Kidney capillary endothelial cell (primary cell): ENCODE results near the gene C7orf57.
"Not testable (repeated sequence)": the region's sequence is repeated elsewhere in the genome, so short reads cannot be mapped to it uniquely, and the experiment has no call there.

Experiments
- DNase-seq: peaks from one replicate; pipeline ENCODE4 v3.0.0-alpha.2; 2018; ENCODE audit warnings: low spot score

Gene C7orf57

DNA sequence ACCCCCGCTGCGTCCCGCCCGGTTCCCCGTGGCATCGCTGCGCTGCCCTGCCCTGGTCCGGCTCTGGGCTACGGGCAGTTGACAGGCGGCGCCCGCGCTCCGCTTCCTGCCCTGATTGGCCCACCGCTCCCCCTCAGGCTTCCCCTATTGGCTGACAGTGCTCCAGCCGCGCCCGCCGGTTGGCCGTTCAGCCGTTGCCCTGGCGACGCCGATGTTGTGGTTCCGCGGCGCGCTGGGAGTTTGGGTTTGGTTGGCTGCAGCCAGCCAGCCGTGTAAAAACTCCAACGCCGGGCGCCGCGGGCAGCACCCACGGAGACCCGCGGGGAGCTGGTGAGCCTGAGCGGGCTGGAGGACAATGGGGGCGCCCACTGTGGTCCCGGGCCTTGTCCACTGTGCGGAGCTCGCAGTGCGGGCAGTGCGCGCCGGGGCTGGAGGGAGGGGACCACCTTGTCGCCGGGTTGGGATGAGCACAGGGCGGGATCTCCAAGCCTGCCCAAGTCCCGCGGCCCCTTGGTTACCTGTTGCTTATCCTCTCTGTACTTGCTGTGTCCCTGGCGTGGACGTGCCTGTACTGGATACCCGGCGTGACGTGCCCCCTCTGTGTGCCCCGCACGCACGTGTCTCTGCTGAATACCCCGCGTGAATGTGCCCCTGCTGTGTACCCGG is at the start of gene C7orf57:
Gene C7orf57 (plus strand): TSS at position 243 of the 666 bp plus-strand sequence. CDS start 766 bp downstream, outside the sequence.
- peak; percentile 83 for DNase-seq

DNA sequence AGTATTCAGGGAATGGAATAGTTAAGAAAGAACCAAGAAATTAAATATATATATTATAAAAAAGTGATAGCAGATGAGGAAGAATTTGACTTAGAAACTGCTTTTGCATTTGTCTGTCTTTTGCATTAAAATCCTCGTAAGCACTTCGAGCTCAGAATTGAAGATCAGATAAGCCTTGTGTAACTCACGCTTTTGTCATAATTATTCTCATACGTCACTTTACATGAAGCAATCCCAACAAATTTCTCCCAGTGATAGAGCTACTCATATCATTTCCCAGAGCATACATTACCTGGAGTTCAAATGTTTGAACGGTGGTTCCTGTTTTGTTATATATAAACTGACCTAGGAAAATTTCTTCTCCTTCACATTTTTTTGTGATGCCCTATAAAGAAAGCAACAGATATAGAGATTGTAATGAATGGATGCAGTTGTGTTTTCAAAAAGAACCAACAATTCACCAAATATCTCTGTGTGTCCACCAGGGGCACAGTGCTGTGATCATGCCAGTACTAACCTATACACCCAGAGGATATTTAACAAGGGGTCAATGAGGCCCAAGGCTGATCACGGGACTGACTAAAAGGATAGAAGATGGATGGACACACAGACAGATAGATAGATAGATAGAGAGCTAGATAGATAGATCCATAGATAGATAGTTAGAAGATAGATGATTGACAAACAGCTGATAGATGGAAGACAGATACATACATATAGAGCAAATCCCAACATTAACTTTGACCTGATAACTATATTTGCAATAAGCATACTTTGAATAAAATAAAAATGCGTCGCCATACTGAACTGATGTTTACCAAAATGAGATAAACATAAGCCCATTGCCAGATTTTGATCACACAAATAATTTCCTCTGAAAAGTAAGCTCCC is 46.6 kb upstream of the C7orf57 start:
- DNase-seq = no peak

DNA sequence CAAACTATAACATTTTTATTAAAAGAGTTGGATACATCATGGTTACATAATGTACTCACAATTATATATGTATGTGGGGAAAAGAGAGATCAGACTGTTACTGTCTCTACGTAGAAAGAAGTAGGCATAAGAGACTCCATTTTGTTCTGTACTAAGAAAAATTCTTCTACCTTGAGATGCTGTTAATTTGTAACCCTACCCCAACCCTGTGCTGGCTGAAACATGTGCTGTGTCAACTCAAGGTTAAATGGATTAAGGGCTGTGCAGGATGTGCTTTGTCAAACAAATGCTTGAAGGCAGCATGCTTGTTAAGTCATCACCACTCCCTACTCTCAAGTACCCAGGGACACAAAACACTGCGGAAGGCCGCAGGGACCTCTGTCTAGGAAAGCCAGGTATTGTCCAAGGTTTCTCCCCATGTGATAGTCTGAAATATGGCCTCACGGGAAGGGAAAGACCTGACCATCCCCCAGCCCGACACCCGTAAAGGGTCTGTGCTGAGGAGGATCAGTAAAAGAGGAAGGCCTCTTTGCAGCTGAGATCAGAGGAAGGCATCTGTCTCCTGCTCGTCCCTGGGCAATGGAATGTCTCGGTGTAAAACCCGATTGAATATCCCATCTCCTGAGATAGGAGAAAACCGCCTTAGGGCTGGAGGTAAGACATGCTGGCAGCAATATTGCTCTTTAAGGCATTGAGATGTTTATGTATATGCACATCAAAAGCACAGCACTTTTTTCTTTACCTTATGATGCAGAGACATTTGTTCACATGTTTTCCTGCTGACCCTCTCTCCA is 45.5 kb upstream of the C7orf57 start:
- not testable (repeated sequence) for DNase-seq

DNA sequence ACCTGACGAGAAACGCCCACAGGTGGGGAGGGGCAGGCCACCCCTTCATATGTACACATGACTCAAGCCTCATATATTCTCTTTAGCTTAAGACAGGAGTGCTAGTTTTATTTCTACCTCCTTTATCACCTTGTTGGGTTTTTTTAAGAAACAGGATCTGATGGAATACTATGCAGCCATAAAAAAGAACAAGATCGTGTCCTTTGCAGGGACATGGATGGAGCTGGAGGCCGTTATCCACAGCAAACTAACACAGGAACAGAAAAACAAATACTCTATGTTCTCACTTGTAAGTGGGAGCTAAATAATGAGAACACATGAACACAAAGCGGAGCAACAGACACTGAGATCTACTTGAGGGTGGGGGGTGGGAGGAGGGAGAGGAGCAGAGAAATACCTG is 44.8 kb upstream of the C7orf57 start:
- no peak for DNase-seq

DNA sequence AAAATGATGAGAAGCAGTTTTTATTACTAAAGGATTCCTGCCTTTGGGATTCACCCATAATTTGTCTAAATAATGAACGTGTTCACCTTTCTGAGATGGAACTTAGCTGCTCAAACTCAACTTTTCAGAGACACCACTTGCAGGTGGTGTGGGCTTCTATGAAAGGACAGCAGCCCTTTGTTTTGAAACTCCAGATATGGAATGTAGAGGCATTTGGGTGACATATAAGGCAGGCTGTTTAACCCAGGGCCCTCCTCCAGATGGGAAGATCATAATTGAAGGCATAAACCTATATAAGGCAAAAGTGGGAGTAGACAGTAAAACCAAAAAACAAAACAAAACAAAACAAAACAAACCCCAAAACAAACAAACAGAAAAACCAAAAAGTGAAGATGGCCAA is 44.1 kb upstream of the C7orf57 start:
- no peak for DNase-seq

DNA sequence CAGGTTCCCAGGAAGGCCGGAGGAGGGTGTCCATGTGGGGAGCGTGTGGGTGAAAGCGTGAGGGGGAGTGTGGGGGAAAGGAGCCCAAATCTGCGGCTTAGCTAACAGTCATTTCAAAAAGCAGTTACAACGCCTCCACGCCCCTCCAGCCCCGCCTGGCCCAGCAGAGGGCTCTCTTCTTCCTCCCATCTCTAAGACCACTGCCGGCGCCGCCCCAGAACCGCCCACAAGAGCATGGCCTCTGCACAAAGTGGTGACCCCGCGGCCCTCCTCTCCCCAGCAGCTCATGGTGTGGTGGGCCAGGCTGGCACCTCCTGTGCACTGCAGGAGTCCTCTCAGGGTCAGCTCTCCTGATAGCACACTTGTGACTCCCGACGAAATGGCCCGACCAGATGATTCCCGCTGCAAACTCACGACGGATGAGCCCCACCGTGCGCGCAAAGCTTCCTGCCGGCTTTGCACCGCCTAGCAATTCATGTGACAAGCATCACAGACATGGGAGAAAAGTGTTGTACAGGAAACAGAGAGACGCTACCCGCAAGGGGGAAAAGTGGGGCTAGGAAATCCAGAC is 43.5 kb upstream of the C7orf57 start:
- peak; percentile 73 for DNase-seq

DNA sequence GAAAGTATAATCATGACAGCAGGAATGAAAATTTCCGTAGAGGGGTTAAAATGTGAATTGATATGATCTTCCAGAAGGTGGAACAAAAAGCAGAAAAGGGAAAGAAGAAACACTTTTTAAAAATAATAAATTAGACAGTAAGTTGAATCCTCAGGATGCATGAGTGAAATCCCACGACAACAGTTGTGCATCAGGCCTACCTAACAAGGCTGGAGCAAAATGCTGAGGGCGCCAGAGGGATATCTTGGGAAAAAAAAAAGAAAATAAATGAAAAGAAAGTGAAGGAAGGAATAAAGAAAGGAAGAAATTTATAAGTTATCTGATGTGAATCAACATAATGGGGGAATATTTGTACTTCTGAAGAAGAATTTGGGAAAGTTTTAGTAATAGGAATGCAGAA is 42.9 kb upstream of the C7orf57 start:
- no peak for DNase-seq

DNA sequence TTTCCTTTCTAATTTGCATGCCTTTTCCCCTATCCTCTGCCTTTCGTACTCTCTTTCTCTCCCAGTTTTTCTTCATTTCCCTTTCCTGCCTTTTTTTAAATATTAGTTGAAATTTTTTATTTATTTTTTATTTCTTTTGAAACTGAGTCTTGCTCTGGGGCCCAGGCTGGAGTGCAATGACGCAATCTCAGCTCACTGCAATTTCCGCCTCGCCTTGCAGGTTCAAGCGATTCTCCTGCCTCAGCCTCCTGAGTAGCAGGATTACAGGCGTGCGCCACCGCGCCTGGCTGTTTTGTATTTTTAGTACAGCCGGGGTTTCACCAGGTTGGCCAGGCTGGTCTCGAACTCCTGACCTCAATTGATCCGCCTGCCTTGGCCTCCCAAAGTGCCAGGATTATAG is 35.9 kb upstream of the C7orf57 start:
- DNase-seq = no peak

DNA sequence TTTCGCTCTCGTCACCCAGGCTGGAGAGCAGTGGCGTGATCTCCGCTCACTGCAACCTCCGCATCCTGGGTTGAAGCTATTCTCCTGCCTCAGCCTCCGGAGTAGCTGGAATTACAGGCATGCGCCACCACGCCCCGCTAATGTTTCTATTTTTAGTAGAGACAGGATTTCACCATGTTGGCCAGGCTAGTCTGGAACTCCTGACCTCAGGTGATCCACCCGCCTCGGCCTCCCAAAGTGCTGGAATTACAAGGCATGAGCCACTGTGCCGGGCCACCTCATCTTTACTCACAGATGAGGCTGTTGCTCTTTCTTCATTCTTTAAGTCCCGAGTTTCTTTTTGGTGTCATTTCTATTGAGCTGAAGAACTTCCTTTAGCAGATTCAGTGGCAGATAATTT is 35.2 kb upstream of the C7orf57 start:
- not testable (repeated sequence) for DNase-seq

GRCh38 chr7:48004032-48004431 is 31.3 kb upstream of the C7orf57 start:
- no peak for DNase-seq

DNA sequence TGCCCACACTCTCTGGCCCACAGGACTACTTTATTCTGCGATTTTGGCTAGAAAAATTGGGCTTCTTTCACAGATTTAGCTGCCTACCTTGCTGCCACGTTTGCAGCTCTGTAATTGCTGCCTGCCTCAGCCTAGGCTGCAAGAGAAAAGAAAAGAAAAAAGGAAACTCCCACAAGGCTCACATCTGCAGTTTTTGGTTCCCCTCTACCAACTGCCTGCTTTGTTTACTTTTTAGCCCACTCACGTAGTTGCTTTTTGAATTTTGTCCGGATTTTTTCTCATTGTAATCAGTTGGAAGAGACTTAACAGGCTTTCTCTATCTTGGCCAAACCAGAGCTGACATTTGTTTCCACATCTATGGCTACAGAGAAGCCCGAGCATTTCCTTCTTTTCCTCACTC is 30.7 kb upstream of the C7orf57 start:
- no peak for DNase-seq

- DNase-seq = no peak
Observed at GRCh38 chr7:48006866-48007265, 28.5 kb upstream of the C7orf57 start.

DNA sequence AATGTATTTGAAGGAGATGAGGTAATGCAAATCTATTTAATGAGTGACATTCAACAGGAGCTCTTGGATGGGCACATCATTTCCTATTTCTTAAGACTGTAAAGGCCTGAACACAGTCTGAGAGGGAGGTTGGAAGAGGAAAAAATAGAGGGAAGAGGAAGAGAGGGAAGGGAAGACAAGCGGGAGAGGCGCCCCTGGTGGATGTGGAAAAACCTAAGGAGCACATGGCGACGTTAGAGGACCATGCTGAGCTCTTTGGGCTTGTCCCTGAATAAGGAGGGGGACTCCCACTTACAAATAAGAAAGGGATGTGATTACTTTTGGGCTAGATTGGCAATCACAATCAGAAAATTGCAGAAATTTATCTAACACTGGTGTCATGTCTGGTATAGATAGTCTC is 26.1 kb upstream of the C7orf57 start:
- no peak for DNase-seq

DNA sequence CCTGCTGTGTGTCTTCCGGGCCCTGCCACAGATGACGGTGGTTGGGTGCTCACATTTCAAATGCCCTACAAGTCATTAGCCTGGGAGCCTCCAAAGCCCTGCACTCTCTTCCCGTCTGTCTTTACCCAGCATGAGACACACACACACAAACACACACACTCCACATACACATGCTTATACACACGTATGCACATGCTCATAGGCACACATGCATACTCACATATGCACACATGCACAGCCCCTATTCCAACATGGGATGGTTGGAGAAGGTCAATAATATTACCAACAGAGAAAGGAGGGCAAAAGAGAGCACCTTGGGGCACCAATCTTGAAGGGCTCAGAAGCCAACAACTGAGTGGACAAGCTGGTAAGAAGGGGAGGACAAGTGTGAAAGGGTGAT is 25.4 kb upstream of the C7orf57 start:
- no peak for DNase-seq

- no peak for DNase-seq
Observed at GRCh38 chr7:48011323-48011722, 24.0 kb upstream of the C7orf57 start.

DNA sequence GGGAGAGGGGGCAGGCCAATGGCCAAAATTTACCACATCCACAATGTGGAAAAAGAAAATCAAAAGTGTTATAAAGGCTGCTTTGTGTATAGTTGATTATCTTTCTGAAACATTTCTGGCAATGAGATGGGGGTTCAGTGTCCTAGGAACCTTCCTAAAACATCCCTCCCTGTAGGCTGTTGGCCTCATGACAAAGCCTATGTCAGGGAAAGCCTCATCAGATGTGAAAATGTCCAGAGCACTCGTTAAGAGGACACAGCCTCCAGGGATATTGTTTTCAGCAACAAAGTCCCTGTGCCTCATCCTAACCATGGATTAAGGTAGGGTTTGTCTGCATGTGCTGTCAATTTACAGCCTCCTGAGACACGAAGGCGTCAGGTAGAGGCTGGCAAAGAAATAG is 23.4 kb upstream of the C7orf57 start:
- no peak for DNase-seq

DNA sequence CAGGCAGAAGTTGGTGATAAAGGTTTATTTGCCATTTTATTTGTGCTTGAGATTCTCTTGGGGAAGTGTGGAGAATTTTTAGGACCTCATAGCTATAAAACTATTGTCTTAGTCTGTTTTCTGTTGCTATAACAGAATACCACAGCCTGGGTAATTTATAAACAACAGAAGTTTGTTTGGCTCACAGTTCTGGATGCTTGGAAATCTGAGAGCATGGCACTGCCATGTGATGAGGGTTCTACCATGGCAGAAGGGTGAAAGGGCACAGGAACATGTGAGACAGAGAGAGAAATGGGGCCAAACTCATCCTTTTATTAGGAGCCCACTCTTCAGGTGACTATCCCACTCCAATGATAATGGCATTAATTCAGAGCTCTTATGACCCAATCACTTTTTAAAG is 18.7 kb upstream of the C7orf57 start:
- DNase-seq = no peak

- no peak for DNase-seq
Observed at GRCh38 chr7:48017674-48018073, 17.7 kb upstream of the C7orf57 start.

DNA sequence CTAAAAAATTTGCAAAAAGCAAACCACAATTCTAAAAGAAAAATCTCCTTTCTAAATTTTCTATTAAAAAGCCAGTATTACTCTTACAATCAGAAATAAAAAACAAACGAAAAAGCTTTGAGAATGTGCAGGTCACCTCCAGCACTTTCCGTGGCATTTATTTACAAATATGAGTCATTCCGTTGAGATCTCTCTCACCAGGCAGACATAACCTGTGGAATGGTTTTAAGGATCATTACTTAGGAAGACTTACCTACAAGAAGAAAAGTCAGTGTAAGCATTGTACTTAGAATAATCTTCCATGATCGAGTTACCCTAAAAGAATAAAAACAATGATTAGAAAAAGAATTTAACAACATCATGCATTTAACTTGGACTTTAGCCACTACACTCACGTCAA is 9.7 kb upstream of the C7orf57 start:
- DNase-seq = no peak

DNA sequence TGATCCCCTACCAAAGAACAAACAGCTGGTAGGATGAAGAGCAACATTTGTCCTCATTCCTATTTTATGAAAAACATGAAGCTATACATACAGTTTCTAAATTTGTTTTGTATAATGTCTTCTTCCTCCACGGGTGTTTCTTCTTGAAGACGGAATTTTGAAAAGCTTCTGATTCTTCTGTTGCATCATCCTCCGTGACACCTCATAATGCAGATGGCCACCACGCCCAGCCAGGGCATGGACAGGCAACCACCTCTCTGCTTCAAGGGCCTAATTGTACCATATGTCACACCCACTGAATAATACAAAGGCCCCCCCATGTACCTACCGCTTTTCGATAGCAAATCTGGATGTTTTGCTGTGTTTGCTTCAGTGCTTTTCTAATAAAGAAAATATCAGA is 6.4 kb upstream of the C7orf57 start, which contains the start of gene SUN3:
Gene SUN3 (minus strand): TSS at position 170 of the 400 bp plus-strand sequence. CDS start 169 bp downstream, at position 1.
- DNase-seq = no peak

GRCh38 chr7:48031111-48031510 is 4.2 kb upstream of the C7orf57 start:
- DNase-seq = no peak

DNA sequence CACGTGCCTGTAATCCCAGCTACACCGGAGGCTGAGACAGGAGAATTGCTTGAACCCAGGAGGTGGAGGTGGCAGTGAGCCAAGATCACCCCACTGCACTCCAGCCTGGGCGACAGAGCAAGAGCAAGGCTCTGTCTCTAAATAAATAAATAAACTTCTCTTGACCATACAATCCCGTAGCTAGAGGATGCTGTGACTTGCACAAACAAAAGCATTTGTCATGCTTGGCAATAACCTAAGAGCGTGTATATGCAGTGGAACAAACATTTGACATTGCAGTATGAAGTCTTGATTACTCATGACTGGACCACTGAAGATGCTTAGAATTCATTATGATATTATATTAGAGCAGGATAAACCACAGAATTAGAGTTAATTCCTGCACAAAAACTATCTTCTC is 1.4 kb upstream of the C7orf57 start:
- DNase-seq = no peak
